H9 (cell line): ENCODE results near the gene FHL2. TPM values are rescaled to one million over a fixed set of nuclear protein-coding genes. Genes with fewer than 3 reads are reported as not detected.

Source experiments
- DNase-seq: peaks from one replicate; pipeline ENCODE4 v3.0.0-alpha.2; 2017
- H2AFZ ChIP-seq: one replicate; pipeline ENCODE4 v1.6.1; 2013; ENCODE audit warnings: mild to moderate bottlenecking, low read length, control low read depth, moderate library complexity
- H2AK5ac ChIP-seq: 2 replicates; pipeline ENCODE4 v1.6.1; 2013; ENCODE audit warnings: low read length, control low read depth, mixed read lengths; ENCODE audit not compliant: insufficient read length
- H2BK120ac ChIP-seq: one replicate; pipeline ENCODE4 v1.6.1; 2013; ENCODE audit warnings: low read depth, mild to moderate bottlenecking, low read length, control low read depth, inconsistent platforms; ENCODE audit not compliant: poor library complexity, severe bottlenecking
- H2BK12ac ChIP-seq: 2 replicates; pipeline ENCODE4 v1.6.1; 2013; ENCODE audit warnings: low read length, control low read depth, mixed read lengths, low read depth; ENCODE audit not compliant: insufficient read length
- H2BK15ac ChIP-seq: 2 replicates; pipeline ENCODE4 v1.6.1; 2013; ENCODE audit warnings: low read depth, low read length, control low read depth
- H2BK20ac ChIP-seq: one replicate; pipeline ENCODE4 v1.6.1; 2013; ENCODE audit warnings: low read depth, mild to moderate bottlenecking, low read length, control low read depth, inconsistent platforms; ENCODE audit not compliant: poor library complexity, severe bottlenecking
- H2BK5ac ChIP-seq: 2 replicates; pipeline ENCODE4 v1.6.1; 2013; ENCODE audit warnings: low read length, control low read depth, mixed read lengths; ENCODE audit not compliant: insufficient read length
- H3K14ac ChIP-seq: 2 replicates; pipeline ENCODE4 v1.6.1; 2013; ENCODE audit warnings: low read length, control low read depth; ENCODE audit not compliant: insufficient read depth
- H3K18ac ChIP-seq: 2 replicates; pipeline ENCODE4 v1.6.1; 2013; ENCODE audit warnings: low read depth, mild to moderate bottlenecking, mixed read lengths, low read length, control low read depth; ENCODE audit not compliant: insufficient read length
- H3K23ac ChIP-seq: 2 replicates; pipeline ENCODE4 v1.6.1; 2013; ENCODE audit warnings: low read length, control low read depth, mixed read lengths, low read depth; ENCODE audit not compliant: insufficient read length
- H3K23me2 ChIP-seq: 2 replicates; pipeline ENCODE4 v1.6.1; 2013; ENCODE audit warnings: low read depth, mild to moderate bottlenecking, mixed read lengths, low read length, control low read depth; ENCODE audit not compliant: insufficient read length, poor library complexity, severe bottlenecking
- H3K27ac ChIP-seq: 2 replicates; pipeline ENCODE4 v1.5.1; 2013; ENCODE audit warnings: low read length, control low read depth, mixed read lengths, low read depth; ENCODE audit not compliant: insufficient read length
- H3K27me3 ChIP-seq: 2 replicates; pipeline ENCODE4 v1.6.1; 2013; ENCODE audit warnings: low read length, control low read depth, inconsistent platforms; ENCODE audit not compliant: insufficient read depth
- H3K4ac ChIP-seq: 2 replicates; pipeline ENCODE4 v1.6.1; 2013; ENCODE audit warnings: low read depth, mild to moderate bottlenecking, control low read depth, inconsistent platforms, low read length, moderate library complexity
- H3K4me1 ChIP-seq: 2 replicates; pipeline ENCODE4 v1.6.1; 2013; ENCODE audit warnings: low read length, control low read depth, inconsistent platforms; ENCODE audit not compliant: insufficient read depth
- H3K4me2 ChIP-seq: 2 replicates; pipeline ENCODE4 v1.6.1; 2013; ENCODE audit warnings: low read length, control low read depth, mixed read lengths; ENCODE audit not compliant: insufficient read length, insufficient read depth
- H3K56ac ChIP-seq: 2 replicates; pipeline ENCODE4 v1.6.1; 2013; ENCODE audit warnings: low read depth, mild to moderate bottlenecking, mixed read lengths, low read length, control low read depth; ENCODE audit not compliant: insufficient read length
- H3K79me1 ChIP-seq: 2 replicates; pipeline ENCODE4 v1.6.1; 2013; ENCODE audit warnings: low read depth, mild to moderate bottlenecking, moderate library complexity, low read length, control low read depth, inconsistent platforms; ENCODE audit not compliant: insufficient read depth, poor library complexity, severe bottlenecking
- H3K79me2 ChIP-seq: 2 replicates; pipeline ENCODE4 v1.6.1; 2013; ENCODE audit warnings: low read length, control low read depth, inconsistent platforms; ENCODE audit not compliant: insufficient read depth
- H3K9ac ChIP-seq: 2 replicates; pipeline ENCODE4 v1.6.1; 2013; ENCODE audit warnings: low read length, control low read depth, mixed read lengths; ENCODE audit not compliant: insufficient read length; ENCODE audit errors: extremely low read depth
- H3K9me3 ChIP-seq: one replicate; pipeline ENCODE4 v1.6.1; 2013; ENCODE audit warnings: low read depth, low read length, inconsistent platforms; ENCODE audit not compliant: control insufficient read depth
- H3T11ph ChIP-seq: one replicate; pipeline ENCODE4 v1.6.1; 2013; ENCODE audit warnings: mild to moderate bottlenecking, low read length, control low read depth, inconsistent platforms
- H4K20me1 ChIP-seq: one replicate; pipeline ENCODE4 v1.6.1; 2013; ENCODE audit not compliant: control insufficient read depth, insufficient read length, insufficient read depth
- H4K5ac ChIP-seq: 2 replicates; pipeline ENCODE4 v1.6.1; 2013; ENCODE audit warnings: low read depth, mild to moderate bottlenecking, mixed read lengths, low read length, control low read depth; ENCODE audit not compliant: insufficient read length
- H4K8ac ChIP-seq: replicated peaks from 2 replicates; pipeline ENCODE4 v1.6.1; 2013; ENCODE audit warnings: low read length, control low read depth, mixed read lengths, low read depth; ENCODE audit not compliant: insufficient read length
- H4K91ac ChIP-seq: 2 replicates; pipeline ENCODE4 v1.6.1; 2013; ENCODE audit warnings: low read depth, mild to moderate bottlenecking, moderate library complexity, mixed read lengths, low read length, control low read depth; ENCODE audit not compliant: insufficient read length
- H3K27ac Mint-ChIP-seq, 3 experiments: 2 replicates in 2 of 3; 3 replicates in 1 of 3; pipeline ENCODE4 v1.8.0; 2020 to 2021; ENCODE audit warnings: mixed read lengths in 3 of 3, mild to moderate bottlenecking in 1 of 3, moderate library complexity in 1 of 3
- H3K27me3 Mint-ChIP-seq: 2 replicates; pipeline ENCODE4 v1.8.0; 2021; ENCODE audit warnings: low read depth, mild to moderate bottlenecking, moderate library complexity, mixed read lengths
- H3K36me3 Mint-ChIP-seq, 3 experiments: 2 replicates in 2 of 3; 3 replicates in 1 of 3; pipeline ENCODE4 v1.8.0; 2020 to 2021; ENCODE audit warnings: low read depth in 3 of 3, mixed read lengths in 3 of 3; ENCODE audit not compliant: insufficient read depth in 1 of 3
- H3K4me1 Mint-ChIP-seq, 2 experiments: 2 replicates each; pipeline ENCODE4 v1.8.0; 2020; ENCODE audit warnings: mixed read lengths in 2 of 2
- H3K4me3 Mint-ChIP-seq, 2 experiments: 2 replicates in 1 of 2; 3 replicates in 1 of 2; pipeline ENCODE4 v1.8.0; 2020 to 2021; ENCODE audit warnings: mild to moderate bottlenecking in 2 of 2, mixed read lengths in 2 of 2, moderate library complexity in 1 of 2
- H3K9me3 Mint-ChIP-seq, 2 experiments: 2 replicates in 1 of 2; 3 replicates in 1 of 2; pipeline ENCODE4 v1.8.0; 2020; ENCODE audit warnings: mild to moderate bottlenecking in 2 of 2, mixed read lengths in 2 of 2, moderate library complexity in 1 of 2
- WGBS: extraction: QIAGEN DNeasy Blood & Tissue Kit; methylation state at CpG from one replicate; pipeline ENCODE4 v1.1.7; 2013; ENCODE audit warnings: missing lambda C conversion rate, low lambda C conversion rate, mixed read lengths; ENCODE audit not compliant: insufficient read length; ENCODE audit errors: extremely low coverage; 5-methylcytosine and 5-hydroxymethylcytosine counted together
- total RNA-seq: library from RNA; stranded (reverse); gene quantifications from 2 replicates; pipeline ENCODE4 v1.2.1, GENCODE V29; 2021
- TF ChIP-seq, protein P1 (sequence below): fragments of 200-600 bp; sonication (generic); conservative IDR thresholded peaks from 3 replicates; pipeline ENCODE4 v1.8.0; 2021; ENCODE audit warnings: antibody characterized with exemption, mild to moderate bottlenecking

The FHL2 gene
- total RNA-seq, 1 experiment from 2014 or later, result 34.9 TPM

DNA sequence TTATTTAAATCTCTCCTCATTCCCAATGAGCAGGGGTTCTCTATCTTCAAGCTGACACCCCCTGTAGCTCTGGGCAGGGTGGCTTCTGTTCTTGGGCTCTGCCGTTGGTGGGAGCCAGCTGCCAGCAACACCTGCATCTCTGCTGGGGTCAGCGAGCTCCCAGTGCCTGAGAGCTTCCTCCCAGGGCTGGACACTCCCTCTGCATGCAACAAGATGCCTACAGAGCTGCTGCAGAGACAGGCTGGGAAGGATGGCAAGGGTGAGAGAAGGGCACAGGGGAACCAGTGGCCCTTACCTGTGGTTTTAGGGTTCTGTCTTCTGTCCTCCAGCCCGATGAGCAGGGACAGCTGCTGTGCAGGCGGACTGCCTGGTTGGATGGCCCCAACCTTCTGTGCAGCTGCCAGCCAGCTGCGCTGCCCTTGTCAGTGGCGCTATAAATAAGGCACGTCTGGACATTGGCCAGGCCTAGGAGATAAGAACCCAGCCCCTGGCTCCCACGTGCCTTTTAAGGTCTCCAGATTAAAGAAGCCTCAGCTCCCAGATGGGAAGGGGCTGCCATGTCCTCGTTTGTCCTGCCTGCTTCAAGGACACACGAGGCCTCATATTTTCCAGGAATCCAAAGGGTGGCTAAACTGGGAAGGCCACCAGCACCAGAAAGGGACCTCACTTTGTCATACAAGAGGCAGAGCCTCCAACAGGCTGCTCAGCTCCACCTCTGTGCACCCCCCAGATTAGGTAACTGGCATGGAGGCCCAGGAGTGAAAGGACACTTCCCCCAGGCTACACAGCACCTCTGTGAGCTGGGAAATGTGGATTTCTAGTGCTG lies 39.5 kb upstream of the FHL2 start:
- Histone ChIP-seq H3K4me2 (no peak overlapping the region), H3K9me3 (no peaks in the 10 kb centered on the region)
- WGBS, result no CpG with 5 or more reads among the region's 10 CpGs

More for the DNA sequence above, 39.5 kb upstream of the FHL2 start:
- H3K27me3 Mint-ChIP-seq, result peaks cover 4% of the 10 kb centered on the region
- no peak overlapping the region for H2BK12ac ChIP-seq
- H3K79me1 ChIP-seq, result no peaks in the 10 kb centered on the region
- no peaks in the 10 kb centered on the region for H3K23me2 ChIP-seq
- H3K56ac ChIP-seq, result no peak overlapping the region
- no peaks in the 10 kb centered on the region for H3K79me2 ChIP-seq
- no peak overlapping the region for H3T11ph ChIP-seq
- no peak overlapping the region for H3K23ac ChIP-seq
- no peaks in the 10 kb centered on the region for H3K27me3 ChIP-seq
- no peak for DNase-seq
- no peak overlapping the region for H2AK5ac ChIP-seq
- no peak overlapping the region for H3K18ac ChIP-seq
- H2AFZ ChIP-seq, result no peak overlapping the region
- H3K27ac Mint-ChIP-seq, result no peak overlapping the region
- no peak overlapping the region for H2BK120ac ChIP-seq
- H4K5ac ChIP-seq, result no peak overlapping the region
- no peak overlapping the region for H3K4ac ChIP-seq
- no peak overlapping the region for H4K91ac ChIP-seq
- H3K27ac ChIP-seq, result no peak overlapping the region
- no peak overlapping the region for H3K4me3 Mint-ChIP-seq
- no peaks in the 10 kb centered on the region for H3K36me3 Mint-ChIP-seq
- H2BK15ac ChIP-seq, result no peak overlapping the region
- no peaks in the 10 kb centered on the region for H4K20me1 ChIP-seq
- H4K8ac ChIP-seq, result no peak overlapping the region
- TF ChIP-seq, protein P1, sequence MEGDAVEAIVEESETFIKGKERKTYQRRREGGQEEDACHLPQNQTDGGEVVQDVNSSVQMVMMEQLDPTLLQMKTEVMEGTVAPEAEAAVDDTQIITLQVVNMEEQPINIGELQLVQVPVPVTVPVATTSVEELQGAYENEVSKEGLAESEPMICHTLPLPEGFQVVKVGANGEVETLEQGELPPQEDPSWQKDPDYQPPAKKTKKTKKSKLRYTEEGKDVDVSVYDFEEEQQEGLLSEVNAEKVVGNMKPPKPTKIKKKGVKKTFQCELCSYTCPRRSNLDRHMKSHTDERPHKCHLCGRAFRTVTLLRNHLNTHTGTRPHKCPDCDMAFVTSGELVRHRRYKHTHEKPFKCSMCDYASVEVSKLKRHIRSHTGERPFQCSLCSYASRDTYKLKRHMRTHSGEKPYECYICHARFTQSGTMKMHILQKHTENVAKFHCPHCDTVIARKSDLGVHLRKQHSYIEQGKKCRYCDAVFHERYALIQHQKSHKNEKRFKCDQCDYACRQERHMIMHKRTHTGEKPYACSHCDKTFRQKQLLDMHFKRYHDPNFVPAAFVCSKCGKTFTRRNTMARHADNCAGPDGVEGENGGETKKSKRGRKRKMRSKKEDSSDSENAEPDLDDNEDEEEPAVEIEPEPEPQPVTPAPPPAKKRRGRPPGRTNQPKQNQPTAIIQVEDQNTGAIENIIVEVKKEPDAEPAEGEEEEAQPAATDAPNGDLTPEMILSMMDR, result no peak
- no peaks in the 10 kb centered on the region; a peak in 1 of 5 replicates for H3K9me3 Mint-ChIP-seq
- no peak overlapping the region for H2BK20ac ChIP-seq
- H2BK5ac ChIP-seq, result no peak overlapping the region
- H3K4me1 Mint-ChIP-seq, result peaks cover 29 to 35% of the 10 kb centered on the region in 2 experiments
- H3K14ac ChIP-seq, result no peak overlapping the region
- no peak overlapping the region for H3K9ac ChIP-seq
- H3K4me1 ChIP-seq, result no peaks in the 10 kb centered on the region; the same call in 1 of the 2 replicates
